BJ (cell line): ENCODE data around the gene TULP1. TPM values are rescaled to one million over a fixed set of nuclear protein-coding genes. Genes with fewer than 3 reads are reported as not detected.

Experiments
- CTCF ChIA-PET: fragments of 350-600 bp; formaldehyde crosslinking; extraction: SDS; loops from one replicate; lab custom pipeline; 2021; ENCODE audit warnings: antibody characterized with exemption, inconsistent platforms; lab: Yijun Ruan, JAX
- POLR2A ChIA-PET: fragments of 300-600 bp; sonication (Branson Sonifier 250); formaldehyde crosslinking; extraction: SDS; loops from one replicate; lab custom pipeline; 2021; ENCODE audit warnings: antibody characterized with exemption; lab: Charles Lee
- DNase-seq: peaks from one replicate; pipeline ENCODE4 v3.0.0-alpha.2; 2011; ENCODE audit warnings: low read depth
- H3K27me3 ChIP-seq: 2 replicates; pipeline ENCODE4 v1.6.0; 2011; ENCODE audit warnings: low read length; ENCODE audit not compliant: control insufficient read depth, insufficient read depth
- H3K36me3 ChIP-seq: 2 replicates; pipeline ENCODE4 v1.5.1; 2011; ENCODE audit warnings: low read length; ENCODE audit not compliant: control insufficient read depth, insufficient read depth
- H3K4me3 ChIP-seq: 2 replicates; pipeline ENCODE4 v1.5.1; 2011; ENCODE audit warnings: low read depth, mild to moderate bottlenecking, control low read depth, low read length
- polyA plus RNA-seq: library from polyadenylated mRNA; depleted of rRNA; stranded (reverse); fragments of >200 nt; gene quantifications from 2 replicates; pipeline ENCODE4 v1.2.3, GENCODE V29; 2011; rRNA removed
- small RNA-seq: library from RNA; depleted of rRNA; stranded (forward); fragments of <200 nt; gene quantifications from one replicate; pipeline ENCODE3, GENCODE V24; 2012; ENCODE audit warnings: low replicate concordance, low read depth; ENCODE audit not compliant: insufficient read length
- TF ChIP-seq, protein P1 (sequence below): IDR thresholded peaks from 2 replicates; pipeline ENCODE4 v1.5.1; 2011; ENCODE audit warnings: low read depth, mild to moderate bottlenecking, control low read depth, inconsistent platforms, low read length, moderate library complexity; ENCODE audit not compliant: insufficient read depth

Gene TULP1
- polyA plus RNA-seq, 1 experiment: not detected

DNA sequence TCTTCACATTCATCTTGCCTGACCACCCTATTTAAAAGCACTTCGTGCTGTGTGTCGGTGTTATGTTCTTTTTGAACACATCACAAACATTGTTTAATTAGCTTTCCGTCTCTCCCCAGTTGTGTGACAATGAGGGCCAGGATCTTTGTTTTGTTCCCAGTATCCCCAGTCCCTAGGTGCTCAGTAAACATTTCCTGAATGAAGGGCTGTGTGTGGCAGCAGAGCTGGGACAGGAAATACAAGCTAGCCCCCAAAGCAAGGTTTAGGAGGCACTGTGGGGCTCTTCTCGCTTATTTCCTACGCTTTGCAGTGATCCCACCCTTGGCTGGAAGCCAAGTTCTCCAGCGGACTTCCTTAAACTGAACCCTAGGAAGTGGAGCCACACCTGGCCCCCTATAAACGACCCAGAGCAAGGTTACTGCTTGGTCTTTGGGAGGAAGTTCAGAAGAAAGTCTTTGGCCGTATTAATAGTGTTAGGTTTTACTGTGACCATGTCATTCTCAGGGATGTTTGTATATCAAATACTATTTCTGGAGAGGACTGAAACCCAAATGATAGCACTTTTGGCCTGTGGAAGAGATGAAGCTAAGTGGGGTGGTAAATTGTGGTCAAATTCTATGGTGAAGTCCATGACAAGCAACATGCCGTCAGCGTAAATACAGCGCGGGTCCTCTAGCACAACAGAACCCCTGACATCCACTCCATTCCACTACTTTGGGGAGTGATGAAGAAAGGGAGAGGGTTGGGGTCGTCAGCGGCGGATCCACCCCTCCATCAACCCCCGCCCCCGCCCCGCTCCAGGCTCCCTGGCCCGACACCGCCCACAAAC, 61.1 kb downstream of the TULP1 start:
- H3K27me3 ChIP-seq: no peaks in the 10 kb centered on the region
- peaks cover 6% of the 10 kb centered on the region for H3K36me3 ChIP-seq
- ChIA-PET CTCF (interaction anchor here (0.6 to 9.5 kb wide), 14 partner anchors 8 to 155 kb away, joined by 3 to 144 read pairs (median 4); partner anchors contain the start of genes DEF6, PPARD and RPL10A), POLR2A (no interaction called here)
- DNase-seq: no peak
- TF ChIP-seq, protein P1, sequence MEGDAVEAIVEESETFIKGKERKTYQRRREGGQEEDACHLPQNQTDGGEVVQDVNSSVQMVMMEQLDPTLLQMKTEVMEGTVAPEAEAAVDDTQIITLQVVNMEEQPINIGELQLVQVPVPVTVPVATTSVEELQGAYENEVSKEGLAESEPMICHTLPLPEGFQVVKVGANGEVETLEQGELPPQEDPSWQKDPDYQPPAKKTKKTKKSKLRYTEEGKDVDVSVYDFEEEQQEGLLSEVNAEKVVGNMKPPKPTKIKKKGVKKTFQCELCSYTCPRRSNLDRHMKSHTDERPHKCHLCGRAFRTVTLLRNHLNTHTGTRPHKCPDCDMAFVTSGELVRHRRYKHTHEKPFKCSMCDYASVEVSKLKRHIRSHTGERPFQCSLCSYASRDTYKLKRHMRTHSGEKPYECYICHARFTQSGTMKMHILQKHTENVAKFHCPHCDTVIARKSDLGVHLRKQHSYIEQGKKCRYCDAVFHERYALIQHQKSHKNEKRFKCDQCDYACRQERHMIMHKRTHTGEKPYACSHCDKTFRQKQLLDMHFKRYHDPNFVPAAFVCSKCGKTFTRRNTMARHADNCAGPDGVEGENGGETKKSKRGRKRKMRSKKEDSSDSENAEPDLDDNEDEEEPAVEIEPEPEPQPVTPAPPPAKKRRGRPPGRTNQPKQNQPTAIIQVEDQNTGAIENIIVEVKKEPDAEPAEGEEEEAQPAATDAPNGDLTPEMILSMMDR: no peak
- H3K4me3 ChIP-seq: peak overlapping the region; percentile 70

DNA sequence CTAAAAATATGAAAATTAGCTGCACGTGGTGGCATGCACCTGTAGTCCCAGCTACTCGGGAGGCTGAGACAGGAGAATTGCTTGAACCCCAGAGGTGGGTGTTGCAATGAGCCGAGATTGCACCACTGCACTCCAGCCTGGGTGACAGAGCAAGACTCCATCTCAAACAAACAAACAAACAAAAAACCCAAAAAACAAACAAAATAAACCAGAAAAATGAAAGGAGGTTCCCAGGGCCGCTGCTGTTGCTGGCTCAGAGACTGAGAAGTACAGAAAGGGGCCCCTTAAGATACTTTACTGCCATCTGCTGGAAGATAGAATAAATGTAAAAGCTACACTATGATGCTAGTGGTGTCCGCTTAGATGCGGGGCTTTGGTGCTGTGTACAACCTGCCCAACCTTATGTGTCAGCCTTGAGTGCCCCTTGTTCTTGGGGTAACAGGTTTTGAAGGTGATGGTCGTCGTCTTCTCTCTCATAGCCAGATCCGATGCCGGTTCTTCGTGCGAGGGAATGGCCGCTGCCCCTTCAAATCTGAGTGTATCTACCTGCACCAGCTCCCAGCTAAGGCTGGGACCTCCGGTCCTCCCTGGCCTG, 63.3 kb downstream of the TULP1 start:
- H3K36me3 ChIP-seq: no peaks in the 10 kb centered on the region
- H3K27me3 ChIP-seq: no peaks in the 10 kb centered on the region
- TF ChIP-seq, protein P1: peak; percentile 64
- no peak overlapping the region for H3K4me3 ChIP-seq
- ChIA-PET POLR2A (no interaction called here), CTCF (interaction anchor here (0.6 to 9.5 kb wide), 32 partner anchors 8 to 530 kb away, joined by 3 to 144 read pairs (median 5); partner anchors contain the start of genes DEF6, PPARD, RPL10A and TEAD3)
- DNase-seq: no peak

DNA sequence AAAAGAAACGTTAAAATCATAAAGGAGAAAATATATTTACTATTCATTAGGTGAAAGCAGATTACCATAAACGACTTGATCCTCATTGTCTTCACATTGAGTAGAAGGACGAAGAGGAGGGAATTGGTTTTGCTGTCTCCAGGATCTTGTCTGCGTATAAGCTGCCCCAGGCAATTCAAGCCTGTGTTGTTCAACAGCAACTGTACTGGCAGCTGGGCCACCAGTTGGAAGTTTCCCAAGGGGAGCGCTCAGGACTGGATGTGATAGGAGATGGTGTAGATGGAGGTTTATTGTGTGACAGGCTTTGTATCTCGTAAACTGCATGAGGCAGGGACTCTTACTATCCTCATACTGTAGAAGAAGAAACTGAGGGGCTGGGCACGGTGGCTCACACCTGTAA, 64.5 kb downstream of the TULP1 start:
- CTCF ChIA-PET: interaction anchor here (1.0 to 9.5 kb wide), 10 partner anchors 11 to 151 kb away, joined by 3 to 144 read pairs (median 21); partner anchors contain the start of genes DEF6 and PPARD
- POLR2A ChIA-PET: no interaction called here
- Histone ChIP-seq H3K36me3 (no peaks in the 10 kb centered on the region), H3K27me3 (no peaks in the 10 kb centered on the region), H3K4me3 (no peak overlapping the region)
- DNase-seq: no peak
- TF ChIP-seq, protein P1: no peak

Small RNA genes within 50 kb of the gene (small RNA-seq; reads per million reads assigned to genes)
- gene MIR7111: 0.63 reads per million

Other genes starting within 250 kb of the TULP1 start
- gene DEF6, start 215.1 kb downstream of the TULP1 start, polyA plus RNA-seq: 3.7 and 4.1 TPM in 2 replicates
- gene PPARD, start 170.3 kb downstream of the TULP1 start, polyA plus RNA-seq: 22.8 and 40.9 TPM in 2 replicates
- 8.9 and 11.7 TPM in 2 replicates for gene FANCE, start 60.6 kb downstream of the TULP1 start, polyA plus RNA-seq
- gene RPL10A, start 44.5 kb downstream of the TULP1 start, polyA plus RNA-seq: 2,524 and 2,691 TPM in 2 replicates
- 22.5 and 40.6 TPM in 2 replicates for gene TEAD3, start 15.8 kb downstream of the TULP1 start, polyA plus RNA-seq
- 1.6 and 2.3 TPM in 2 replicates for gene FKBP5, start 176.0 kb upstream of the TULP1 start, polyA plus RNA-seq
- 0.56 and 0.96 TPM in 2 replicates for gene ARMC12, start 224.1 kb upstream of the TULP1 start, polyA plus RNA-seq